ENCODE data around the gene BRINP3.

DNA sequence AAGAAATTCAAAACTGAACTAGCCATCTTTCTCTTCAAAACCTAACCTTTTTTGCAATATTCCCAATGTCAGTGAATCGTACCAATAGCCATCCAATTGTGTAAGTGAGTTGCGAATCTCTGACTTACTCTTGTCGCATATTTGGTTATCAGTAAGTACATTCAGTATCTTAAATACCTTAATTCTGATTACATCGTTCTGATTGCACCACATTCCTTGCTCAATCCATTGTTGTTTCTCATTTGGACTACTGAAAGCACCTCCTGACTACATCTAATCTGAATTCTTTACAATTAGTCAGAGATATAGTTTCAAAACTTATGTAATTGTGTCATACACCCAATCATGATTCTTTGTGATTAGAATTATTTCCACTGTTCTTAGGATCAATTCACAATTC lies 16.8 kb upstream of the BRINP3 start:
- TF ChIP-seq, protein P1, sequence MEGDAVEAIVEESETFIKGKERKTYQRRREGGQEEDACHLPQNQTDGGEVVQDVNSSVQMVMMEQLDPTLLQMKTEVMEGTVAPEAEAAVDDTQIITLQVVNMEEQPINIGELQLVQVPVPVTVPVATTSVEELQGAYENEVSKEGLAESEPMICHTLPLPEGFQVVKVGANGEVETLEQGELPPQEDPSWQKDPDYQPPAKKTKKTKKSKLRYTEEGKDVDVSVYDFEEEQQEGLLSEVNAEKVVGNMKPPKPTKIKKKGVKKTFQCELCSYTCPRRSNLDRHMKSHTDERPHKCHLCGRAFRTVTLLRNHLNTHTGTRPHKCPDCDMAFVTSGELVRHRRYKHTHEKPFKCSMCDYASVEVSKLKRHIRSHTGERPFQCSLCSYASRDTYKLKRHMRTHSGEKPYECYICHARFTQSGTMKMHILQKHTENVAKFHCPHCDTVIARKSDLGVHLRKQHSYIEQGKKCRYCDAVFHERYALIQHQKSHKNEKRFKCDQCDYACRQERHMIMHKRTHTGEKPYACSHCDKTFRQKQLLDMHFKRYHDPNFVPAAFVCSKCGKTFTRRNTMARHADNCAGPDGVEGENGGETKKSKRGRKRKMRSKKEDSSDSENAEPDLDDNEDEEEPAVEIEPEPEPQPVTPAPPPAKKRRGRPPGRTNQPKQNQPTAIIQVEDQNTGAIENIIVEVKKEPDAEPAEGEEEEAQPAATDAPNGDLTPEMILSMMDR (conservative IDR thresholded peaks at IDR 0.05) = no peak
- TF ChIP-seq ZFX (IDR thresholded peaks at IDR 0.05) = no peak

All from C4-2B (cell line).